Measurements from ENCODE around the gene IBTK. TPM values are rescaled to one million over a fixed set of nuclear protein-coding genes. Genes with fewer than 3 reads are reported as not detected.

The IBTK gene
- total and polyA plus RNA-seq, 2 of the 8 experiments (the other 6 are each of a cell fraction or from before 2014, with no cell fraction given) = 4.6 to 24.2 TPM

- POLR2A ChIA-PET (ENCODE audit: partially characterized antibody) = no interaction called here
- H2BK12ac ChIP-seq (ENCODE audit: low read depth, low read length) = no peak overlapping the region
- H3K79me2 ChIP-seq (ENCODE audit: control insufficient read depth in 1 of 2, insufficient read depth in 2 of 2, low read length in 2 of 2) = no peaks in the 10 kb centered on the region
- no peak overlapping the region for H3K9ac ChIP-seq (replicated peaks in 1 of 4; ENCODE audit: extremely low read depth in 1 of 4, low read depth in 3 of 4, low read length in 3 of 4)
- WGBS, 2 experiments (ENCODE audit: extremely low coverage in 1 of 2, insufficient coverage in 1 of 2, insufficient read length in 1 of 2, insufficient replicate concordance in 2 of 2, low coverage in 1 of 2, low lambda C conversion rate in 2 of 2, missing lambda C conversion rate in 1 of 2) = 88% methylated on average over 2 of the region's 2 CpGs; no CpG with 5 or more reads in 1 of the 2 experiments
- no peak overlapping the region for H2BK5ac ChIP-seq (ENCODE audit: low read depth, low read length)
- peaks cover 0 to 7% (median 1%) of the 10 kb centered on the region in 4 experiments; a peak in 2 of 7 replicates for H3K4me1 ChIP-seq (replicated peaks in 1 of 4; ENCODE audit: control insufficient read depth in 3 of 4, insufficient read depth in 4 of 4, low read length in 3 of 4)
- no peak overlapping the region for H2AK5ac ChIP-seq (ENCODE audit: low read depth, low read length)
- CTCF ChIA-PET (ENCODE audit: partially characterized antibody) = interaction anchor here (1.0 to 3.4 kb wide), 4 partner anchors 9 to 804 kb away, joined by 4 to 12 read pairs (median 10); partner anchors contain the start of genes TPBG and UBE3D
- H4K20me1 ChIP-seq (replicated peaks in 1 of 2; ENCODE audit: control insufficient read depth in 1 of 2, insufficient read depth in 2 of 2, low read length in 2 of 2) = no peaks in the 10 kb centered on the region
- H2BK20ac ChIP-seq (ENCODE audit: low read length) = no peak overlapping the region
- H3K23ac ChIP-seq (ENCODE audit: insufficient read length) = no peak overlapping the region
- H2BK15ac ChIP-seq (ENCODE audit: low read length) = no peak overlapping the region
- H2AFZ ChIP-seq (ENCODE audit: low read length) = no peak overlapping the region
- no peak overlapping the region for H3K18ac ChIP-seq (ENCODE audit: extremely low read depth, low read length)
- no peak overlapping the region for H3K14ac ChIP-seq (ENCODE audit: insufficient read length)
- H2BK120ac ChIP-seq (replicated peaks; ENCODE audit: low read depth, low read length) = no peak overlapping the region
- no peaks in the 10 kb centered on the region for H3K36me3 ChIP-seq (ENCODE audit: control insufficient read depth in 2 of 4, insufficient read depth in 4 of 4, low read length in 3 of 4)
- no peak overlapping the region for H3K4ac ChIP-seq (replicated peaks; ENCODE audit: insufficient read length, low read depth, low read length)
- no peak overlapping the region for H3K4me3 ChIP-seq (ENCODE audit: extremely low read depth in 1 of 4, insufficient read depth in 2 of 4, low read depth in 3 of 4, low read length in 4 of 4)
- no peak overlapping the region for H4K5ac ChIP-seq (ENCODE audit: insufficient read length, low read depth, low read length)
- no peak overlapping the region for H4K91ac ChIP-seq (replicated peaks; ENCODE audit: insufficient read length, low read length)
- H3K27ac ChIP-seq (ENCODE audit: low read depth, low read length) = no peak overlapping the region
- H3K4me2 ChIP-seq (ENCODE audit: insufficient read depth in 1 of 2, low read depth in 2 of 2, low read length in 2 of 2) = no peak overlapping the region
- DNase-seq (ENCODE audit: low read depth in 1 of 2, low spot score in 2 of 2) = no peak
- no peak for FAIRE-seq
- H3K27me3 ChIP-seq (replicated peaks in 1 of 4; ENCODE audit: control insufficient read depth in 3 of 4, extremely low read depth in 1 of 4, insufficient read depth in 3 of 4, low read length in 3 of 4) = no peaks in the 10 kb centered on the region
- no peak overlapping the region for H3K56ac ChIP-seq (replicated peaks; ENCODE audit: insufficient read length, low read depth, low read length)
- H3K79me1 ChIP-seq (ENCODE audit: low read depth, low read length) = no peaks in the 10 kb centered on the region
- H3K23me2 ChIP-seq (ENCODE audit: low read depth, low read length) = no peaks in the 10 kb centered on the region
- no peak overlapping the region for H4K8ac ChIP-seq (ENCODE audit: extremely low read depth, insufficient read depth, low read length)
- H3K9me3 ChIP-seq (ENCODE audit: insufficient read depth in 2 of 2, low read depth in 1 of 2, low read length in 1 of 2) = no peaks in the 10 kb centered on the region
- TF ChIP-seq TEAD4 (IDR thresholded peaks at IDR 0.05; ENCODE audit: low read depth, low read length) = no peak
- no peak for TF ChIP-seq KDM1A (IDR thresholded peaks at IDR 0.05; ENCODE audit: borderline replicate concordance, low read length)
These were observed 13.6 kb upstream of the IBTK start for GRCh38 chr6:82260997-82261732.

All from H1 (cell line).